Duodenal mucosa (tissue), 2 donors: ENCODE results near the gene RAD23A.

ENCODE experiments used
- H3K27ac ChIP-seq: one replicate; pipeline ENCODE4 v1.7.0; 2013; ENCODE audit warnings: low read depth, low read length
- H3K27me3 ChIP-seq, 2 donors: one replicate each; pipeline ENCODE4 v1.7.0; 2013; ENCODE audit warnings: low read length in 2 of 2, control low read depth in 1 of 2; ENCODE audit not compliant: insufficient read depth in 2 of 2, control insufficient read depth in 1 of 2
- H3K36me3 ChIP-seq, 2 donors: one replicate each; pipeline ENCODE4 v1.7.0; 2013; ENCODE audit warnings: low read length in 2 of 2, control low read depth in 1 of 2; ENCODE audit not compliant: insufficient read depth in 2 of 2, control insufficient read depth in 1 of 2
- H3K4me1 ChIP-seq, 2 donors: one replicate each; pipeline ENCODE4 v1.7.0; 2013; ENCODE audit warnings: low read length in 2 of 2, control low read depth in 1 of 2; ENCODE audit not compliant: insufficient read depth in 2 of 2, control insufficient read depth in 1 of 2
- H3K4me3 ChIP-seq, 2 donors: one replicate each; pipeline ENCODE4 v1.7.0; 2013; ENCODE audit warnings: low read length in 2 of 2, low read depth in 1 of 2
- H3K9ac ChIP-seq, 2 donors: one replicate each; pipeline ENCODE4 v1.7.0; 2013; ENCODE audit warnings: low read length in 2 of 2, low read depth in 1 of 2
- H3K9me3 ChIP-seq, 2 donors: one replicate each; pipeline ENCODE4 v1.7.0; 2013; ENCODE audit warnings: low read length in 2 of 2, control low read depth in 1 of 2; ENCODE audit not compliant: control insufficient read depth in 1 of 2

RAD23A gene

DNA sequence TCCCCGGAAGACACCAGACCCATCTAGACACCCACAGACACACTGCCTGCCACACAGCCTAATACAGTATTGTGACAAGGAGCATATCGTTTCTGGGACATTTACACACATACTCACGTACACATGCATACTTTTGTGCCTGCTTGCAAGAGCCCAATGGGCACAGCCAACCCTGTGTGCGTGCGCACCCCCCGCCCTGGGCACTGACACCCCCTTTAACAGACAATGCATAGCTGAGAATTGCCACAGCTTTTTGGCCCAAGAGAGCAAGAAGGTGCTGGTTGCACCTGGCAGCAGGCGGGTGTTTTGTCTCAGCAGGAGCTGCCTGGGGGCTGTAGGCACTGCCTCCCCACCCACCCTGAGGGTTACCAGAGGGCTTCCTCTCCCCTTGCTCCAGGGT lies 47.9 kb downstream of the RAD23A start:
- Histone ChIP-seq H3K36me3 (peaks cover 0 to 2% of the 10 kb centered on the region in 2 donors), H3K27ac (no peak overlapping the region), H3K4me3 (no peak overlapping the region), H3K27me3 (no peaks in the 10 kb centered on the region), H3K9me3 (no peaks in the 10 kb centered on the region), H3K4me1 (peaks cover 12 to 16% of the 10 kb centered on the region in 2 donors), H3K9ac (no peak overlapping the region)

- H3K27ac ChIP-seq: no peak within 1 kb of the TSS
- peaks cover 3 to 6% of the 10 kb centered on the region in 2 donors for H3K36me3 ChIP-seq
- no peaks in the 10 kb centered on the region for H3K27me3 ChIP-seq
- no peaks in the 10 kb centered on the region for H3K9me3 ChIP-seq
- H3K4me3 ChIP-seq: peak within 1 kb of the TSS; percentile 77 to 89
- H3K4me1 ChIP-seq: peaks cover 12 to 16% of the 10 kb centered on the region in 2 donors
- peak within 1 kb of the TSS; percentile 54 to 77 for H3K9ac ChIP-seq
These were observed 49.3 kb downstream of the RAD23A start, which contains the start of gene NFIX for GRCh38 chr19:12994701-12995595. Gene NFIX, plus strand, starts transcription at chr19:12995475. Its CDS starts 363 bp downstream, at chr19:12995838.

DNA sequence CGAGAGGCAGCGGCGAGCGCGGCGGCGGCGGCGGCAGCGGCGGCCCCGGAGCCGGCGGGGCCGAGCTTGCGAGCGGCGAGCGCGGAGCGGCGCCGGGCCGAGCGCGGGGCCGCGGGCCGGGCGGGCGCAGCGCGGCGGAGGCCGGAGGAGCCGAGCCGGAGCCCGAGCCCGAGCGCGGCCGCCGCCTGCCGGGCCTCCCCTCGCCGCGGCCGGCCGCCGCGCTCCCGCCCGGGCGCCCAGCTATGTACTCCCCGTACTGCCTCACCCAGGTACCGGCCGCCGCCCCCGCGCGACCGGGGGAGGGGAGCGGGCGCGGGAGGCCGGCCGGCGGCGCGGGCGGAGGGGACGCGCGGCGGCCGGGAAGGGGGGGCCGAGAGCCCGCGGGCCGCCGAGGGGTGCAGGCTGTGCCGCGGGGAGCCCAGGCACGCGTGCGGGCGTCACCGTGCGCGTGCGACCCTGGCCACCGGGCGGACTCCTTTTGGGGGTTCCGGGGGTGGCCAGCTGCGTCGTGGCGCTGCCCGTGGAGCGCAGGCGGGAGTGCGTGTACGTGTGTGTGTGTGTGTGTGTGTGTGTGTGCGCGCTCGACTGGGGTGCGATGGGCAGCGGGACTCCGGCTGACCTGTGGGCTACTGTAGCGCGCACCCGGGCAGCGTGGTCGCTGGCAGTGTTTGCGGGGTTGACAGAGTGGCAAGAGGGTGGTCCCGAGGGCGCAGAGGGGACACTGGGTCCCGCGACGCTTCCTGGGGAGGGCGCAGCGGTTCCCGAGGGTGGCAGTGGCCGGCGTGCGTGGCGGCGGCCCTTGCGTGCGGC lies 50.1 kb downstream of the RAD23A start:
- peaks cover 3 to 6% of the 10 kb centered on the region in 2 donors for H3K36me3 ChIP-seq
- no peak overlapping the region for H3K27ac ChIP-seq
- H3K9ac ChIP-seq: peak overlapping the region; percentile 45 to 48
- H3K27me3 ChIP-seq: no peaks in the 10 kb centered on the region
- no peaks in the 10 kb centered on the region for H3K9me3 ChIP-seq
- peaks cover 12 to 16% of the 10 kb centered on the region in 2 donors for H3K4me1 ChIP-seq
- H3K4me3 ChIP-seq: peak overlapping the region; percentile 75 to 78

DNA sequence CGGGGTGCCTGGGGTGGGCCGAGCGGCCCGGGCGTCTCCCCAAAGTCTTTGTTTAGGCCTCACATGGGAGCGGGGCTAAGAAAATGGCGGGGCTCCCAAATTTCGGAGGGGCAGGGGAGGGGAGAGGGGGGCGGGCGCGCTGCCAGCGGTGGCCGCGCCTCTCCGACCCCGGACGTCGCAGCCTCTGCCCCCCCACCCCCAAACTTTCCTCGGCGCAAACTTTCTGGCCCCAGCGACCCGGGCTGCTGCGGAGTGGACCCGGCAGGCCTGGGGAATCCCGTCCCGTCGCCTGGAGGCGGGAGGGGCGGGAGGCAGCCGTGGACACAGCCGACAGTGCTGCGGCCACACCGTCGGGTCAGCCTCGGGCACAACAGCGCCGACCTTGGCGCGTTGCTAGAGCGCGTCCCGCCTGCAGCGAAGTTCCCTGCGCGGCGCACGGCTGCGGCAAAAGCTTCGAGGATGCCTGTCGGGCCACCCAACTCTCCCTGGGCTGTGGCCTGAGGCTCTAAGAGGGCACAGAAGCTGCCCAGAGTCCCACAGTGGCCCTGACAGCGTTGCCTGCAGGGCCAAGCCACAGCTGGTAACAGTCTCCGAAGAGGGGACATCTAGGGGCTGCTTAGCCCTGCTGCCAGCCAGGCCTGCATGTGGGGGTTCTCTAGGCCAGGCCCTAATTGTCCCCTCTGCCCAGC lies 50.9 kb downstream of the RAD23A start:
- peak overlapping the region; percentile 75 to 78 for H3K4me3 ChIP-seq
- peaks cover 12 to 16% of the 10 kb centered on the region in 2 donors for H3K4me1 ChIP-seq
- peaks cover 3 to 6% of the 10 kb centered on the region in 2 donors for H3K36me3 ChIP-seq
- peak overlapping the region; percentile 5 for H3K27ac ChIP-seq
- no peaks in the 10 kb centered on the region for H3K9me3 ChIP-seq
- no peaks in the 10 kb centered on the region for H3K27me3 ChIP-seq
- peak overlapping the region; percentile 45 to 48 for H3K9ac ChIP-seq

DNA sequence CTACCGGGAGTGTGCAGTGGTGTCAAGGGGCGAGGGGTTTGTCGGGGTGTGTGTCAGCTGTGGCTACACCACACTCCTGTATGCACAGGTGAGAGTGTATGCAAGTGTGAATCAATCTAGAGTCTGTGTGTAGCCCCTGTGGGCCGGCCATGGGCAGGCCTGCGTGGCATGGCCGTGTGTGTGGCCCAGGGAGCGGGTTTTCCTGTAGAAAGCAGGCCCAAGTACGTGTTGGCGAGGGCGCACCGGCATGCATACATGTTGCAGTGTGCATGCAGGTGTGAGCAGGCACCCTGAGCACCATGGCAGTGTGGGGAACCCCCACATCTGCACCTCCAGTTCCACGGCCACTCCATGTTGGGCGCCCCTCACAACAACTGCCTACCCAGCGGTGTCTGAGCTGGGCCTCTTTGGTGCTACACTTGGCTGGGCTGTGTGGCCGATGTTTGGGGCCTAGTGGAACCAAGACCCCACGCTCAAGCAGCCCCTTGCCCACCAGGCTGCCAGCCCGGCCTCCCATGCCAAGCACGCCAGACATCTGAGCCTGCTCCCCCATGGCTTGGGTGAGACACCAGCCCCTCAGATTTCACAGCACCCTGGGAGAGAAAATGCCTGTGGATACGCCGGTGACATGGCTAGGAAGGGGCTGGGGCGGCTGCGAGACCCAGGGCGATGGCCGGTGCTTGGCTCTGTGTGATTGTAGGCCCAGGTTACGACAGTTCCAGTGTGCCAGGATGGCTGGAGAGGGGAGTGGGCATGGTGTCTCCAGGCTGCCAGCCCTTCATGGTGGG lies 51.7 kb downstream of the RAD23A start:
- H3K4me1 ChIP-seq: peaks cover 12 to 16% of the 10 kb centered on the region in 2 donors
- no peaks in the 10 kb centered on the region for H3K27me3 ChIP-seq
- H3K9ac ChIP-seq: peak overlapping the region in 1 of 2 donors; percentile 48
- H3K9me3 ChIP-seq: no peaks in the 10 kb centered on the region
- H3K36me3 ChIP-seq: peaks cover 3 to 6% of the 10 kb centered on the region in 2 donors
- H3K27ac ChIP-seq: no peak overlapping the region
- H3K4me3 ChIP-seq: peak overlapping the region; percentile 75 to 78

DNA sequence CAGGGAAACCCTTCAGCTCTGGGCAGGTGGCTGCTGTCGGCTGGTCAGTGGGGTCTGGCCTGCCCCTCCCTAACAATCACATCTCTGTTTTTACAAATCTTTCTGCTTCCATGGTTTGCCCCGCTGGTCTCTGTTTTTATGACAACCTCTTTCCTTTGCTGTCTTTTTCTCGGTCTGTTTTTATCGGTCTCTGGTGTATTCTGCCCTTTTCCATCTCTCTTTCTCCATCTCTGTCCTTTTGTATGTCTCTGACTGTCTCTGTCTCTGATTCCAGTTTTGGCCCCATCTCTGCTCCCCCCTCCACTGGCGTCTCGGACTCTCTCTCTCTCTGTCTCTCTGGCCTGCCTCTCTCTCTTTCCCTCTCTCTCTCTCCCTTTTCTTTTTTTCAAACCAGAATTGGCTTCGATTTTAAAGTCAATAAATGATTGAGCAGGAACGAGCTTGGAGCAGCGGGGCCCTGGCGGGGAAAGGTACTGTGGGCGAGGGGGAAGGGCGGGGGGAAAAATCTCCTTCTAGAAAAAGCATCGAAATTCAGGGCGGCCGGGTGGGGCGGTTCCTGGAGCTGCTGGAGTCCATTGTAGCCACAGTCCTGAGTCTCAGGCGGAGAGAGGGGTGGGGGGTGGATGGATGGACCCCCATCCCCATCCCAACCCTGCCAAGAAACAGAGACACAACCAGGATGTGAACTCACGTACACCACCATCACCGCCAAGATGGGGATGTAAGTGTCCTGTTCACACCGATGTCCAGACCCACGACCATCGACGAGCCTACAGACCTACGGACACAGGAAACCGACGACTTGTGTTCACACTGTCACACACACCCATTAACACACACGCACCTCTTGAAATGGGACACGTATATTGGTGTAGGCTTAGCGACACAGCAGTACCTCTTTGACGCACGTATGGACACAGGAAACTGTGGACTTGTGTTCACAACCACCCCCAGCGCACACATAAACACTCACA lies 52.6 kb downstream of the RAD23A start:
- H3K4me1 ChIP-seq: peaks cover 12 to 16% of the 10 kb centered on the region in 2 donors
- H3K4me3 ChIP-seq: no peak overlapping the region
- H3K27me3 ChIP-seq: no peaks in the 10 kb centered on the region
- no peaks in the 10 kb centered on the region for H3K9me3 ChIP-seq
- H3K9ac ChIP-seq: no peak overlapping the region
- no peak overlapping the region for H3K27ac ChIP-seq
- H3K36me3 ChIP-seq: peaks cover 3 to 6% of the 10 kb centered on the region in 2 donors

GRCh38 chr19:13001166-13001501 lies 55.5 kb downstream of the RAD23A start:
- peaks cover 3 to 6% of the 10 kb centered on the region in 2 donors for H3K36me3 ChIP-seq
- no peak overlapping the region for H3K27ac ChIP-seq
- H3K9me3 ChIP-seq: no peaks in the 10 kb centered on the region
- H3K4me3 ChIP-seq: no peak overlapping the region
- no peak overlapping the region for H3K9ac ChIP-seq
- no peaks in the 10 kb centered on the region for H3K27me3 ChIP-seq
- peaks cover 25 to 27% of the 10 kb centered on the region in 2 donors for H3K4me1 ChIP-seq

DNA sequence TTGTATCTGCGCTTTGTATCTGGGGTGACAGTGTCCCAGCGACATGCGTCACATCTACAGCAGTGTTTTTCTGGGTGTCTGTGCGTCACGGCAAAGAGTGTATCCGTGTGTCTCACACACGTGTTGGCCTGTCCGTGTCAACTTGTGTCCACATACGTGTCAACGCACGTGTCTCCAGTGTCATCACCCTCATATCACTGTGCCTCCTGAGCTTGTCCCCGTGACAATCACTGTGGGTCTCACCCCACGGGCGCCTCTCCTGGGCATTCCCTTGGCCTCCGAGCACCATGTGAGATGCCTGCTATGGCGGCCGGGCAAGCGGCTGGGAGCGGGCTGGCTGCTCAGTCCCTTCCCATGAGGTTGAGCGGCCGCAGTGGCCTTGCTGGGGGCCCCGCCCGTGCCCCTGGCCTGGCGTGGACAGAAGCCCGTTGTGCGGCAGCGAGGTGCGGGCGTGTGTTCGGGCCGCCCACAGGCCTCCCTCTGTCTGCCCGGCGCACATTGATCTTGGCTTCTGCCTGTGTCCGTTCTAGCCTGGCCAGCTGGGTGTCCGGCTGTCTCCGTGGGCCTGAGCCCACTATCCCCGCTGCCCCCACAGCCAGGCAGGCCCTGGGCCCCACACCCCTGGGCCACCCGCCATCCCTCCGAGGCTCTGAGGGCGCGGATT lies 56.0 kb downstream of the RAD23A start:
- H3K27ac ChIP-seq: no peak overlapping the region
- peaks cover 25 to 27% of the 10 kb centered on the region in 2 donors for H3K4me1 ChIP-seq
- no peak overlapping the region for H3K4me3 ChIP-seq
- H3K9ac ChIP-seq: no peak overlapping the region
- no peaks in the 10 kb centered on the region for H3K27me3 ChIP-seq
- H3K36me3 ChIP-seq: peaks cover 3 to 6% of the 10 kb centered on the region in 2 donors
- no peaks in the 10 kb centered on the region for H3K9me3 ChIP-seq
